MG63 (cell line): ENCODE measurements around the gene ZNF442. TPM values are rescaled to one million over a fixed set of nuclear protein-coding genes. Genes with fewer than 3 reads are reported as not detected.
"Not testable (repeated sequence)": the region's sequence is repeated elsewhere in the genome, so short reads cannot be mapped to it uniquely, and the experiment has no call there.

ENCODE experiments used
- DNase-seq: peaks from one replicate; pipeline ENCODE4 v3.0.0-alpha.2; 2020
- H3K27me3 ChIP-seq: fragments of 250-450 bp; sonication (Bioruptor Pico); 2 replicates; pipeline ENCODE4 v1.5.1; 2020; ENCODE audit warnings: mild to moderate bottlenecking, moderate library complexity
- H3K36me3 ChIP-seq: fragments of 250-450 bp; sonication (Bioruptor Pico); 2 replicates; pipeline ENCODE4 v1.5.1; 2020; ENCODE audit warnings: mild to moderate bottlenecking, moderate library complexity
- H3K4me3 ChIP-seq: fragments of 250-450 bp; sonication (Bioruptor Pico); 2 replicates; pipeline ENCODE4 v1.5.1; 2020; ENCODE audit warnings: mild to moderate bottlenecking, moderate library complexity
- H3K9me3 ChIP-seq: fragments of 250-450 bp; sonication (Bioruptor Pico); 2 replicates; pipeline ENCODE4 v1.5.1; 2020; ENCODE audit warnings: mild to moderate bottlenecking, moderate library complexity
- total RNA-seq: library from RNA; depleted of rRNA; stranded (reverse); fragments of >200 nt; shearing (Covaris generic); gene quantifications from 2 replicates; pipeline ENCODE4 v1.2.3, GENCODE V29; 2014; ENCODE audit warnings: low replicate concordance; rRNA removed

ZNF442 gene
- 4.5 and 4.8 TPM in 2 replicates for total RNA-seq

- Histone ChIP-seq H3K36me3 (no peaks in the 10 kb centered on the region; the same call in 1 of the 2 replicates), H3K27me3 (no peaks in the 10 kb centered on the region), H3K4me3 (peak within 1 kb of the TSS; percentile 77), H3K9me3 (peaks cover 30% of the 10 kb centered on the region)
- DNase-seq: peak; percentile 99
These were observed at the start of gene ZNF442 for GRCh38 chr19:12365236-12366162. TSS of gene ZNF442 (minus strand) at chr19:12365683. CDS start at chr19:12363631, 2,052 bp downstream.

- no peak for DNase-seq
- Histone ChIP-seq H3K4me3 (no peak overlapping the region), H3K9me3 (peaks cover 4% of the 10 kb centered on the region), H3K27me3 (no peaks in the 10 kb centered on the region), H3K36me3 (no peaks in the 10 kb centered on the region)
These were observed 46.4 kb upstream of the ZNF442 start for GRCh38 chr19:12411893-12412292.

GRCh38 chr19:12400633-12401502 lies 35.4 kb upstream of the ZNF442 start, which contains the start of gene ZNF799:
TSS of gene ZNF799 (minus strand) at chr19:12401271. CDS start at chr19:12401070, 201 bp downstream.
- Histone ChIP-seq H3K36me3 (peaks cover 4% of the 10 kb centered on the region), H3K9me3 (peaks cover 11% of the 10 kb centered on the region), H3K4me3 (peak within 1 kb of the TSS; percentile 81), H3K27me3 (no peaks in the 10 kb centered on the region)
- DNase-seq: peak; percentile 100

GRCh38 chr19:12399901-12400632 lies 34.6 kb upstream of the ZNF442 start:
- peak; percentile 42 for DNase-seq
- H3K4me3 ChIP-seq: peak overlapping the region; percentile 81
- H3K9me3 ChIP-seq, H3K36me3 ChIP-seq, H3K27me3 ChIP-seq: not testable (repeated sequence)

- not testable (repeated sequence) for DNase-seq, H3K27me3 ChIP-seq, H3K4me3 ChIP-seq
- Histone ChIP-seq H3K9me3 (peaks cover 44% of the 10 kb centered on the region), H3K36me3 (peaks cover 62% of the 10 kb centered on the region)
These were observed 25.7 kb upstream of the ZNF442 start for GRCh38 chr19:12391148-12391547.

- Histone ChIP-seq H3K36me3 (peaks cover 48% of the 10 kb centered on the region), H3K9me3 (peaks cover 41% of the 10 kb centered on the region)
- H3K27me3 ChIP-seq, H3K4me3 ChIP-seq, DNase-seq: not testable (repeated sequence)
These were observed 20.9 kb upstream of the ZNF442 start for GRCh38 chr19:12386365-12386764.

- H3K4me3 ChIP-seq: no peak overlapping the region
- no peak for DNase-seq
- peaks cover 21% of the 10 kb centered on the region for H3K36me3 ChIP-seq
- H3K9me3 ChIP-seq: peaks cover 56% of the 10 kb centered on the region
- no peaks in the 10 kb centered on the region for H3K27me3 ChIP-seq
These were observed 14.9 kb upstream of the ZNF442 start for GRCh38 chr19:12380444-12380737.

- Histone ChIP-seq H3K4me3 (no peak overlapping the region), H3K27me3 (no peaks in the 10 kb centered on the region), H3K36me3 (peaks cover 21% of the 10 kb centered on the region), H3K9me3 (peaks cover 51% of the 10 kb centered on the region)
- DNase-seq: no peak
These were observed 14.4 kb upstream of the ZNF442 start for GRCh38 chr19:12379732-12380443.

- no peak overlapping the region for H3K4me3 ChIP-seq
- H3K27me3 ChIP-seq: no peaks in the 10 kb centered on the region
- H3K36me3 ChIP-seq: no peaks in the 10 kb centered on the region
- peaks cover 25% of the 10 kb centered on the region for H3K9me3 ChIP-seq
- no peak for DNase-seq
These were observed 8.5 kb upstream of the ZNF442 start for GRCh38 chr19:12374026-12374425.

GRCh38 chr19:12364391-12365235 lies 870 bp downstream of the ZNF442 start:
- H3K9me3 ChIP-seq: peaks cover 30% of the 10 kb centered on the region
- peak; percentile 23 for DNase-seq

GRCh38 chr19:12362236-12362635 lies 3.2 kb downstream of the ZNF442 start:
- not testable (repeated sequence) for DNase-seq, H3K36me3 ChIP-seq, H3K4me3 ChIP-seq, H3K27me3 ChIP-seq
- H3K9me3 ChIP-seq: peaks cover 24% of the 10 kb centered on the region

More at GRCh38 chr19:12364391-12365235, 870 bp downstream of the ZNF442 start:
- peak overlapping the region; percentile 77 for H3K4me3 ChIP-seq
- H3K36me3 ChIP-seq: no peaks in the 10 kb centered on the region; the same call in 1 of the 2 replicates
- H3K27me3 ChIP-seq: no peaks in the 10 kb centered on the region

GRCh38 chr19:12353375-12353774 lies 12.1 kb downstream of the ZNF442 start:
- no peak for DNase-seq
- Histone ChIP-seq H3K9me3 (peaks cover 80% of the 10 kb centered on the region), H3K27me3 (no peaks in the 10 kb centered on the region)

GRCh38 chr19:12350890-12351197 lies 14.6 kb downstream of the ZNF442 start:
- no peaks in the 10 kb centered on the region for H3K27me3 ChIP-seq
- peaks cover 23% of the 10 kb centered on the region for H3K36me3 ChIP-seq
- H3K4me3 ChIP-seq: no peak overlapping the region
- peaks cover 84% of the 10 kb centered on the region for H3K9me3 ChIP-seq
- no peak for DNase-seq

More at GRCh38 chr19:12353375-12353774, 12.1 kb downstream of the ZNF442 start:
- Histone ChIP-seq H3K4me3 (no peak overlapping the region), H3K36me3 (peaks cover 23% of the 10 kb centered on the region)

- Histone ChIP-seq H3K4me3 (no peak overlapping the region), H3K9me3 (peaks cover 86% of the 10 kb centered on the region), H3K36me3 (peaks cover 23% of the 10 kb centered on the region), H3K27me3 (no peaks in the 10 kb centered on the region)
- DNase-seq: no peak
These were observed 15.1 kb downstream of the ZNF442 start for GRCh38 chr19:12350185-12350889.

GRCh38 chr19:12346896-12347295 lies 18.6 kb downstream of the ZNF442 start:
- no peak for DNase-seq
- H3K36me3 ChIP-seq: peaks cover 23% of the 10 kb centered on the region
- peaks cover 67% of the 10 kb centered on the region for H3K9me3 ChIP-seq
- H3K4me3 ChIP-seq: no peak overlapping the region
- no peaks in the 10 kb centered on the region for H3K27me3 ChIP-seq
